HL-60 (cell line): ENCODE measurements around the gene ROBO1.

Source experiments
- CTCF ChIP-seq: IDR thresholded peaks from one replicate; pipeline ENCODE4 v1.5.1; 2011; ENCODE audit warnings: low read length, control low read depth, inconsistent platforms; ENCODE audit not compliant: insufficient read depth
- GABPA ChIP-seq: IDR thresholded peaks from 2 replicates; pipeline ENCODE4 v1.6.1; 2012; ENCODE audit warnings: low read depth
- POLR2AphosphoS5 ChIP-seq: IDR thresholded peaks from 2 replicates; pipeline ENCODE4 v1.6.1; 2012; ENCODE audit warnings: low read depth
- SPI1 ChIP-seq: IDR thresholded peaks from 2 replicates; pipeline ENCODE4 v1.6.1; 2012; ENCODE audit warnings: low read depth, mild to moderate bottlenecking, borderline replicate concordance
- TF ChIP-seq, protein P1 (sequence below): IDR thresholded peaks from 2 replicates; pipeline ENCODE4 v1.6.1; 2012; ENCODE audit warnings: low read depth; ENCODE audit not compliant: insufficient replicate concordance

GRCh38 chr3:78848392-78849288 lies 919.2 kb downstream of the ROBO1 start:
- TF ChIP-seq CTCF (no peak), POLR2AphosphoS5 (no peak), GABPA (no peak), SPI1 (no peak)
- TF ChIP-seq, protein P1, sequence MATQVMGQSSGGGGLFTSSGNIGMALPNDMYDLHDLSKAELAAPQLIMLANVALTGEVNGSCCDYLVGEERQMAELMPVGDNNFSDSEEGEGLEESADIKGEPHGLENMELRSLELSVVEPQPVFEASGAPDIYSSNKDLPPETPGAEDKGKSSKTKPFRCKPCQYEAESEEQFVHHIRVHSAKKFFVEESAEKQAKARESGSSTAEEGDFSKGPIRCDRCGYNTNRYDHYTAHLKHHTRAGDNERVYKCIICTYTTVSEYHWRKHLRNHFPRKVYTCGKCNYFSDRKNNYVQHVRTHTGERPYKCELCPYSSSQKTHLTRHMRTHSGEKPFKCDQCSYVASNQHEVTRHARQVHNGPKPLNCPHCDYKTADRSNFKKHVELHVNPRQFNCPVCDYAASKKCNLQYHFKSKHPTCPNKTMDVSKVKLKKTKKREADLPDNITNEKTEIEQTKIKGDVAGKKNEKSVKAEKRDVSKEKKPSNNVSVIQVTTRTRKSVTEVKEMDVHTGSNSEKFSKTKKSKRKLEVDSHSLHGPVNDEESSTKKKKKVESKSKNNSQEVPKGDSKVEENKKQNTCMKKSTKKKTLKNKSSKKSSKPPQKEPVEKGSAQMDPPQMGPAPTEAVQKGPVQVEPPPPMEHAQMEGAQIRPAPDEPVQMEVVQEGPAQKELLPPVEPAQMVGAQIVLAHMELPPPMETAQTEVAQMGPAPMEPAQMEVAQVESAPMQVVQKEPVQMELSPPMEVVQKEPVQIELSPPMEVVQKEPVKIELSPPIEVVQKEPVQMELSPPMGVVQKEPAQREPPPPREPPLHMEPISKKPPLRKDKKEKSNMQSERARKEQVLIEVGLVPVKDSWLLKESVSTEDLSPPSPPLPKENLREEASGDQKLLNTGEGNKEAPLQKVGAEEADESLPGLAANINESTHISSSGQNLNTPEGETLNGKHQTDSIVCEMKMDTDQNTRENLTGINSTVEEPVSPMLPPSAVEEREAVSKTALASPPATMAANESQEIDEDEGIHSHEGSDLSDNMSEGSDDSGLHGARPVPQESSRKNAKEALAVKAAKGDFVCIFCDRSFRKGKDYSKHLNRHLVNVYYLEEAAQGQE = no peak
